Measurements from ENCODE around the gene CDH13. TPM values are rescaled to one million over a fixed set of nuclear protein-coding genes. Genes with fewer than 3 reads are reported as not detected.
A peak's percentile ranks its signal among the peaks of the same experiment; 100 is the strongest.

The CDH13 gene
- total RNA-seq, 3 donors from 2014 or later, result not detected

DNA sequence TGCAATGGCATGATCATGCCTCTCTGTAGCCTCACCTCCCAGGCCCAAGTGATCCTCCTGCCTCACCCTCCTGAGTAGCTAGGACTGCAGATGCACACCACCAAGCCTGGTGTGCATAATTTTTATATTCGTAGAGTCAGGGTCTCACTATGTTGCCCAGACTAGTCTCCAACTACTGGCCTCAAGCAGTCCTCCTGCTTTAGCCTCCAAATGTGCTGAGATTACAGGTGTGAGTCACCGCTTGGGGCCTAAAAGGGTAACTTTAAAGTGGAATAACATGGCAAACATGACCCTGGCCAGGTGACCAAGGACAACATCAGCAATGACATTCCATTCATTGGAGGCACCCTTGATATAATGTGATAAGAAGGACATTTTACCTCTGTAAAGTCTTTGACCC lies 1207.2 kb downstream of the CDH13 start:
- Mint-ChIP-seq H3K36me3 (ENCODE audit: insufficient read depth) (no peaks in the 10 kb centered on the region), H3K4me1 (ENCODE audit: low read depth) (peaks cover 14% of the 10 kb centered on the region), H3K9me3 (no peaks in the 10 kb centered on the region), H3K27me3 (ENCODE audit: low read depth) (peaks cover 12% of the 10 kb centered on the region), H3K4me3 (no peak overlapping the region)
- no peak for ATAC-seq
- DNase-seq, result no peak

DNA sequence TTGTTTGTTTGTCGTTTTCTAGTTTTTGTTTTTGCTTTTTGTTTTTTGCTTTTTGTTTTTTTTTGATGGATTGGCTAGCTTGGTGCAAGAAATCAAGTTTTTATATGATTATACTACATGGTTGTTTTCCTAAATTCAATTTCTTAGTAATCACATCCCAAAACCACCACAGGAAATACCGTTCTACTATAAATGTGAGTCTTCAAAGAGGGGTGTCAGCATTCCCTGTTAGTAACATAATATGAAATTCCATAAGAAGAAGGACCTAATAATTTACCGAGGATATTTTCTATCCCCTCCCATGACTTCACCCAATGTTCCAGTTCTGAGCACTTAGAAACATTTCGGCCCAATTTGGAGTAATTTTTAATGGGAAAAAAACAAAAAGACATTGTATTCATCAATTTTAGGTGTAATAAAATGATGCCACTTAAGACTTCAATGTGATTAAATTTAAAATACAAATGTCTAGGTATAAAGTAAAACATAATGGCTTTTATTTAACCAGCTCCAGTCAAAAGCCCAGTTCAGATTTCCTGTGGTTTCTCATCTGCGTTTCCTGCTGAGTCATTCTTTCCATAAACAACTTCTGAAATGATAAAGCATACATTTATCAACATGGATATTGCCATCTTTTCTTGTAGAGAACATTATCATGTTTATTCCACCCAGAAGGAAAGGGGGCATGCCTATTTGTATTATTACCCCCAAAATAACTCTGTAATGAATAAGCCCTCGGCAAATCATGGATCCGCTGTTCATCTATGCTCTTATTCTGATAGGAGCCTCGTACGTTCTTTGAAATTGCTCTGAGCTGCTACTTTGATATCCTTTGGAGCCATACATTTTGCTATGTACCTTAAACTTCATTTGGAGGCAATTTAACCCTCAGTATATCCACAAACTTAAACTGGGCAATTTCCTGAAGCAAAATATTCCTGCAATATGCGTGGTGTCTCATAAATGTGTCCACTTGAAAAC lies 1209.1 kb downstream of the CDH13 start:
- DNase-seq, result no peak
- Mint-ChIP-seq H3K36me3 (ENCODE audit: insufficient read depth) (no peaks in the 10 kb centered on the region), H3K4me3 (no peak overlapping the region), H3K27me3 (ENCODE audit: low read depth) (peaks cover 11% of the 10 kb centered on the region), H3K9me3 (no peaks in the 10 kb centered on the region), H3K4me1 (ENCODE audit: low read depth) (peaks cover 14% of the 10 kb centered on the region)
- ATAC-seq, result peak in 1 of 2 donors; percentile 21

DNA sequence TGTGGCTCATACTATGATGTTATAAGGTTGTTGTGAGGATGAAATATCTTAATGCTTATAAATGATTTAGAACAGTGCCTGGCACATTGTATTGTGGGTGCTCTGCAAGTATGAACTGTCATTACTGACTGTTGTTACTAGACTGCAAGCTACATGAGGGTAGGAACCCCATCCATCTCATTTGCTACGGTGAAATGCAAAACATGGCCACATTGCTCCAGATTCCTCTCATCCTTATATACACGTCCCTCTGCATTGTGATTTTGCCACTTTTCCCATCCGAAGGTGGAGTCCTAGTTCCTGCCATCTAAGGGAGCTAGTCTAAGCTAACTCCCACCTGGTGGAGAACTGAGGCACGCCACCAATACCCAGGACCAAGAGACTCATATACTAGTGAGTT lies 1210.8 kb downstream of the CDH13 start:
- no peak for ATAC-seq
- Mint-ChIP-seq H3K36me3 (ENCODE audit: insufficient read depth) (no peaks in the 10 kb centered on the region), H3K4me1 (ENCODE audit: low read depth) (peaks cover 14% of the 10 kb centered on the region), H3K27me3 (ENCODE audit: low read depth) (peaks cover 8% of the 10 kb centered on the region), H3K4me3 (no peak overlapping the region), H3K9me3 (no peaks in the 10 kb centered on the region)
- DNase-seq, result no peak

DNA sequence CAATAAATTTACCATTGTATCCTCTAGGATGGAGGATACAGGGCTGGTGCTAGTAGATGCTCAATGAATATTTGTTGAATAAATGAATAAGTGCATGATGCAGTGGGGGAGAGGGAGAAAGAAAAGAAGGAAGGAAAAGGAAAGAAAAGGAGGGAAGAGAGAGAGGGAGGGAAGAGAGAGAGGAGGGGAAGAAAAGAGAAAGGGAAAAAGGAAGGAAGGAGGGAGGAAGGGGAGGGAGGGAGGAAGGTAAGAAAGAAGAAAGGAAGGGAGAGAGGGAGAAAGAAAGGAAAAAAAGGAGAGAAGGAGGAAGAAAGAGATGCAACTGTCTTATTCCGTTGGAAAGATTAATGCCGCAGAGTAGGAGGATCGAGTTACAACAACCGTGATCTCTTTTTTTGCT lies 1211.4 kb downstream of the CDH13 start:
- H3K9me3 Mint-ChIP-seq, result no peaks in the 10 kb centered on the region
- DNase-seq, result no peak
- H3K4me3 Mint-ChIP-seq, result no peak overlapping the region
- peaks cover 14% of the 10 kb centered on the region for H3K4me1 Mint-ChIP-seq (ENCODE audit: low read depth)
- H3K36me3 Mint-ChIP-seq (ENCODE audit: insufficient read depth), result no peaks in the 10 kb centered on the region
- peaks cover 8% of the 10 kb centered on the region for H3K27me3 Mint-ChIP-seq (ENCODE audit: low read depth)
- no peak for ATAC-seq

DNA sequence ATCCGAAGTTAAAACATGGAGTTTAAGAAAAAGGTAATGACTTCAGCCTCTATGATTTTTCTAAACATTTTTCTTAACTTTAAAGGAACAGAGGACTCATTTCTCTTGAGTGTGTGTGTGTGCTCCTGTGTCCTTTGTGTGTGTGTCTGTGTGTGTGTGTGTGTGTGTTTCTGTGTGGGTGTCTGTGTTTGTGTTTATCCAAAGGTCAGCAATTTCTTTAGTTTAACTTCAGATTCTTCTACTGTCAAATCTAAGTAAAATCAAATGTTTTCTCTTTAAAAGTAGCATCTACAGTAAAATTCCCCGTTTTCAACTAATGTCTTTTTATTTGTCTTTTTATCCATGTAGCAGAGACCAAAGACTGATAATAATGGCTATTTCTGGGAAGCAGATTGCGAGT lies 1212.8 kb downstream of the CDH13 start:
- Mint-ChIP-seq H3K27me3 (ENCODE audit: low read depth) (peaks cover 8% of the 10 kb centered on the region), H3K4me3 (no peak overlapping the region), H3K36me3 (ENCODE audit: insufficient read depth) (no peaks in the 10 kb centered on the region), H3K4me1 (ENCODE audit: low read depth) (peaks cover 16% of the 10 kb centered on the region), H3K9me3 (no peaks in the 10 kb centered on the region)
- DNase-seq (no peak), ATAC-seq (no peak)

DNA sequence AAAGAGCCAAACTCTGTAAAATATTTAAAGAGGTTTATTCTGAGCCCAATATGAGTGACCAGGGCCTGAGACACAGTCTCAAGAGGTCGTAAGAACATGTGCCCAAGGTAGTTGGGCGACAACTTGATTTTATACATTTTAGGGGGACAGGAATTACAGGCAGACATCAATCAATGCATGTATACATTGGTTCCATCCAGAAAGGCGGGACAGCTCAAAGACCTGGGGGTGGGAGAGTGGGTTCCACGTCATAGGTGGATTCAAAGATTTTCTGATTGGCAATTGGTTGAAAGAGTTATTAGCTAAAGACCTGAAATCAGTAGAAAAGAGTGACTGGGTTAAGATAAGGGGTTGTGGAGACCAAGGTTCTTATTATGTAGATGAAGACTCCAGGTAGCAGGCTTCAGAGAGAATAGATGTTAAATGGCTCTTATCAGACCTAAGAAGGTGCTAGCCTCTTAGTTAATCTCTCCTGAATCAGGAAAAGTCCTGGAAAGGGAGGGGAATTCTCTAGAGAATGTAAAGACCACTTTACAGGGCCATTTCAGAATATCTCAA lies 1213.4 kb downstream of the CDH13 start:
- Mint-ChIP-seq H3K4me1 (ENCODE audit: low read depth) (peaks cover 14% of the 10 kb centered on the region), H3K36me3 (ENCODE audit: insufficient read depth) (no peaks in the 10 kb centered on the region), H3K4me3 (no peak overlapping the region), H3K9me3 (no peaks in the 10 kb centered on the region), H3K27me3 (ENCODE audit: low read depth) (peaks cover 8% of the 10 kb centered on the region)
- no peak for ATAC-seq
- no peak for DNase-seq

DNA sequence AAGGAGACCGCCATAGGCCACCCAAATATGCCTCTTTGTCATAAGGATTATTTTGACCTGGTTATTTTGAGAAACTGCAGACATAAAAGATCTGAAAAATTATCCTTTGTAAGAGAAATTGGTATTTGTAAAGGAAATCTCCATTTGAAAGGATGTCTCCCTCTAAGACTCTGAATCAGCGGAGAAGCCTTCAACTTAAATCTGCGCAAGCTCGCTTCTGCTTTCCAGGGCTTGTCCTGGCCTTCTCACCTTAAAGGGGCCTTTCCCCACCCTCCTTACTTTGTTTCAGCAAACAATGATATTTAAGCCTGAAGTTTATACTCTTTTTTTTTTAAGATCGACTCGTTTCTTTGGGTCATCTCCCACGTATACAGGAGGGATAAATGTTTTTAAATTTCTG lies 1215.5 kb downstream of the CDH13 start:
- Mint-ChIP-seq H3K9me3 (no peaks in the 10 kb centered on the region), H3K4me1 (ENCODE audit: low read depth) (peaks cover 1% of the 10 kb centered on the region), H3K36me3 (ENCODE audit: insufficient read depth) (no peaks in the 10 kb centered on the region), H3K27me3 (ENCODE audit: low read depth) (peaks cover 11% of the 10 kb centered on the region), H3K4me3 (no peak overlapping the region)
- ATAC-seq (no peak), DNase-seq (no peak)

DNA sequence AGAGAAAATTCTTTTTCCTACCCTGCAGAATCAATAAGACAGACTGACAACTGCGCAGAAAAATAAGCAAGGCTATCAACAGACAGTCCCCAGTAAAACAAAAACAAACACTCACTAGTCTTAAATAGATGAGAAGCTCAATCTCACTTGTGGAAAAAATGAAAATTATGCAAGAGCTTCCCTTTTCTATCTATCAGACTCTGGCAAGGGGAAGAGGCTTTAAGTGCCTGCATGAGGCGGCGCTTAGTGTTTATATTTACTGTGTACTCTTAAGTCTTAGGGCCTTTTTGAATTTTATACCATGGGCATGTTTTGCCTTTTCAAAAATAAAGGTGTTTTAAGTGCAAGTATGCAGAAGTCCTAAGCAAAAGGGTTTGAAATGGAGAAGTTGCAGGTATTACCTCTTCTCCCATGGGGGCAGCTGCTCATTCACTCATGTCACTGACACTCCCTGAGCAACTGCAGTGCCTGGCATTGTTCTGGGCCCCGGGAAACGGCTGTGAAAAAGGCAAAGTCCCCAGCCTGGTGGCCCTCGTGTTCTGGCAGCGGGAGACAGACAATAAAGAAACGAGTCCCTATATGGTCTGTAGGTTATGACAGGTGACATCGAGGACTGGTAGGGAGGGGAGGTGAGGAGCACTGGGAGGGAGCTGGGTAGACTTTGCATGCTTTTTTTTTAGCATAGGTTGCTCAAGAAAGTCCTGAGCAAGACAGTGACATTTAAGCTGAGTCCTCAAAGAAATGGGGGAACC lies 1216.2 kb downstream of the CDH13 start:
- Mint-ChIP-seq H3K4me3 (no peak overlapping the region), H3K27me3 (ENCODE audit: low read depth) (peaks cover 7% of the 10 kb centered on the region), H3K36me3 (ENCODE audit: insufficient read depth) (no peaks in the 10 kb centered on the region), H3K9me3 (no peaks in the 10 kb centered on the region), H3K4me1 (ENCODE audit: low read depth) (peaks cover 1% of the 10 kb centered on the region)
- no peak for ATAC-seq
- no peak for DNase-seq

DNA sequence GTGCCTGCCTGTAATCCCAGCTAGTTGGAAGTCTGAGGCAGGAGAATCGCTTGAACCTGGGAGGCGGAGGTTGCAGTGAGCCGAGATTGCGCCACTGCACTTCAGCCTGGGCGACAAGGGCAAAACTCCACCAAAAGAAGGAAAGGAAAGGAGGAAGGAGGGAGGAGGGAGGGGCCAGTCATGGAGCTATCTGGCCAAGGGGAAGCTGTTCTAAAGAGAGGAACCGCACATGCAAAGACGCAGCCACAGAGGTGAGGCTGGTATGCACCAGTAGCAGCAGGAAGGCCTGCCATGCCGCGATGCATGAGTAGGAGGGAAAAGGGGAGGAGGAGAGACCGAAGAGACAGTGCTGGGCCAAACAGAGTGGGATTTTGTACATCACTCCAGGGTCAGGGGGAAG lies 1216.9 kb downstream of the CDH13 start:
- H3K9me3 Mint-ChIP-seq, result no peaks in the 10 kb centered on the region
- ATAC-seq (no peak), DNase-seq (no peak)
- peaks cover 1% of the 10 kb centered on the region for H3K4me1 Mint-ChIP-seq (ENCODE audit: low read depth)
- no peaks in the 10 kb centered on the region for H3K36me3 Mint-ChIP-seq (ENCODE audit: insufficient read depth)
- peaks cover 5% of the 10 kb centered on the region for H3K27me3 Mint-ChIP-seq (ENCODE audit: low read depth)
- H3K4me3 Mint-ChIP-seq, result no peak overlapping the region

DNA sequence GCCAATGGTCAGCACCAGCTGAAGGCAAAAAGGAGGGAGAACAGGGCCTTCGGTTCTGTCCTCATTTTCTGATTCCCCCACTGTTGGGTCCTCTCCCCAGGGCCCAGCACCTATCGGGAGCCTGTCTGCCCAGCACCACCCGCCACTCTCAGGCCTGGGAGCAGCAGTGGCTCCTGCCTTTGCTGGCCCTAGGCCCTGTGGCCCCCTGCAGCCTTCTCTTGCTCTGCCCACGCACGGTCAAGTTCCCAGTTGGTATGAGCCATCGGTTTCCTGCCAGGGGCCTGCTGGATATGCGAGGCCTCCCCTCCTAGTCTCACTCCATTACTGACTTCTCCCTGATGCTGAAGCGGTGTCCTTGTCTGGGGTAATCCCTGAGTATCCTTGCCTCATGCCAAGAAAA lies 1218.5 kb downstream of the CDH13 start:
- H3K4me1 Mint-ChIP-seq (ENCODE audit: low read depth), result peaks cover 1% of the 10 kb centered on the region
- no peak overlapping the region for H3K4me3 Mint-ChIP-seq
- ATAC-seq (no peak), DNase-seq (no peak)
- no peaks in the 10 kb centered on the region for H3K9me3 Mint-ChIP-seq
- H3K27me3 Mint-ChIP-seq (ENCODE audit: low read depth), result peaks cover 5% of the 10 kb centered on the region
- no peaks in the 10 kb centered on the region for H3K36me3 Mint-ChIP-seq (ENCODE audit: insufficient read depth)

DNA sequence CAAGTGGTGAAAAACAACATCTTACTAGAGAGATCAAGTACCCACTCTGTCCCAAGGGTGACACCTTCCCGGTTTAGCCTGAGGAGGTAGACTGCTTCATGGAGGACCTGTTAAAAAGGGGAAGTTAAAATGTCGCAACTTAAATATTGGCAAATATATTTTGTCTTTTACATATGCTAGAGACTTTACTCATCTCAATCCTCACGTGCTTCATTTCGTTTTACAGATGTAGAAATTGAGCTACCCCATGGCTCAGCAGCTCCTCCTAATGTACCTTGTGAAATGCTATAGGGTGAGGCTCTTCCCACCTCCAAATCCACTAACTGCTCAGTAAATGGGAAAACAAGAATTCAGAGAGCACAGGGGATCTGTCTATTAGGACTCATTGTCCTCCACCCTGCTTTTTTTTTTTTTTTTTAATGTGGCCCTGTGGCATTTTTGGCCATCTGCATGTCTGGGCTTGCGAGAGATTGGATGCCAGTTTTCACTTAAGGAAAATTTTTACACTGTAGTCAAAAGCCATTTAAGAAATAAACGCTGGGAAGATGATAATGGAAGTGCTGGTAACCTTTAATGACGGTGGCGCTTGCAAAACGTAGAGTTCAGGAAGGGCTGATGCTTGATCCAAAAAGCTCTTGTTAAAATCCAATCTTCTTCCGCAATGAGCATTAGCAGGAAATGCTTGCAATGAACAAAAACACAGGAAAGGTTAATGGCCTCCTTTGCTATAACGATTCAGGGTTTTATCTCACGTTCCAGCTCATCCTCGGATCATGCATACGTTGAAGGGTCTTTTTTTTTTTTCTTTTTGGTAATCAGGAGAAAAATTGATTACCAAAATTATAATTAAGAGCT lies 1220.8 kb downstream of the CDH13 start:
- ATAC-seq, result no peak
- H3K4me3 Mint-ChIP-seq, result no peak overlapping the region
- DNase-seq, result no peak
- H3K27me3 Mint-ChIP-seq (ENCODE audit: low read depth), result peaks cover 9% of the 10 kb centered on the region
- H3K4me1 Mint-ChIP-seq (ENCODE audit: low read depth), result peaks cover 1% of the 10 kb centered on the region
- no peaks in the 10 kb centered on the region for H3K9me3 Mint-ChIP-seq
- no peaks in the 10 kb centered on the region for H3K36me3 Mint-ChIP-seq (ENCODE audit: insufficient read depth)

DNA sequence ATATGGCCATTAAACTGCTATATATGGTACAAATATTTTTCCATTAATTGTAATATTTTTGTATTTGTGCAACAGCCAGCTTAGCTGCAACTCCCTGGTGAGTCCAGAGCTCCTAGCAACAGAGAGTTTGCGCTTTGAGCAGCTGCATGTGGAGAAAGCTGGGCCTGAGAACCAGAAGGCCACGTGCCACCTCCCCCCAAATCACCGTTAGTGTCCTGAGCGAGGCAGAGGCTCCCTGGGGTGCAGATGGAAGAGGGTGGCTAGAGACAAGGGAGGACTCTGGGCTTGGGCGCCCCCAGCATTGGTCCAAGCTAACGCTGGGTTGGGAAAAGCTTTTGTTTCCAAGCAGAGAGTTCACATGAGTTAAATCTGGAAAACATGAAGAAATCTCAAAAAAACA lies 1222.7 kb downstream of the CDH13 start:
- DNase-seq, result no peak
- no peaks in the 10 kb centered on the region for H3K36me3 Mint-ChIP-seq (ENCODE audit: insufficient read depth)
- ATAC-seq, result no peak
- no peak overlapping the region for H3K4me3 Mint-ChIP-seq
- peaks cover 11% of the 10 kb centered on the region for H3K27me3 Mint-ChIP-seq (ENCODE audit: low read depth)
- H3K9me3 Mint-ChIP-seq, result no peaks in the 10 kb centered on the region
- H3K4me1 Mint-ChIP-seq (ENCODE audit: low read depth), result no peaks in the 10 kb centered on the region

Data from activated T-cell treated with anti-CD3 and anti-CD28 coated beads, Interleukin-2, amount 50 U/mL, for 4 hours (primary cell).